ENCODE results near the gene MSRB1. TPM values are rescaled to one million over a fixed set of nuclear protein-coding genes. Genes with fewer than 3 reads are reported as not detected.

Gene MSRB1
- total and polyA plus RNA-seq, 2 donors (not counting 1 experiment from before 2014, with no cell fraction given): 7.1 to 21.4 TPM

GRCh38 chr16:1929105-1929504 lies 13.9 kb downstream of the MSRB1 start:
- peak in 1 of 2 donors; percentile 3 for DNase-seq (ENCODE audit: low read depth in 2 of 2)
- Histone ChIP-seq H3K9me3 (ENCODE audit: control insufficient read depth, insufficient read depth, low read depth, low read length) (no peaks in the 10 kb centered on the region), H3K36me3 (ENCODE audit: control insufficient read depth, insufficient read depth, low read length) (no peaks in the 10 kb centered on the region), H2AFZ (ENCODE audit: low read length) (peak overlapping the region; percentile 65), H3K79me2 (ENCODE audit: control insufficient read depth, insufficient read depth, low read length) (no peaks in the 10 kb centered on the region), H3K9ac (ENCODE audit: insufficient read depth, low read length) (peak overlapping the region; percentile 46), H3K4me1 (ENCODE audit: control insufficient read depth, extremely low read depth, insufficient read depth, low read length) (no peaks in the 10 kb centered on the region), H3K4me3 (replicated peaks in 1 of 4; ENCODE audit: control extremely low read depth in 1 of 4, insufficient read depth in 1 of 4, low read depth in 3 of 4, low read length in 4 of 4) (peak overlapping the region; percentile 3 to 58 (median 31)), H3K27ac (ENCODE audit: insufficient read depth, low read length) (no peak overlapping the region), H4K20me1 (ENCODE audit: control insufficient read depth, extremely low read depth, insufficient read depth, low read length) (no peaks in the 10 kb centered on the region), H3K4me2 (ENCODE audit: extremely low read depth, insufficient read depth, low read length) (peak overlapping the region; percentile 48), H3K27me3 (ENCODE audit: control insufficient read depth, insufficient read depth, low read length) (peaks cover 7% of the 10 kb centered on the region)
- TF ChIP-seq CTCF (conservative IDR thresholded peaks at IDR 0.05 in 1 of 2, IDR thresholded peaks at IDR 0.05 in 1 of 2; ENCODE audit: low read depth in 1 of 2, low read length in 2 of 2): no peak
- TF ChIP-seq EZH2 (IDR thresholded peaks at IDR 0.05; ENCODE audit: low read length, missing control alignments): no peak

DNA sequence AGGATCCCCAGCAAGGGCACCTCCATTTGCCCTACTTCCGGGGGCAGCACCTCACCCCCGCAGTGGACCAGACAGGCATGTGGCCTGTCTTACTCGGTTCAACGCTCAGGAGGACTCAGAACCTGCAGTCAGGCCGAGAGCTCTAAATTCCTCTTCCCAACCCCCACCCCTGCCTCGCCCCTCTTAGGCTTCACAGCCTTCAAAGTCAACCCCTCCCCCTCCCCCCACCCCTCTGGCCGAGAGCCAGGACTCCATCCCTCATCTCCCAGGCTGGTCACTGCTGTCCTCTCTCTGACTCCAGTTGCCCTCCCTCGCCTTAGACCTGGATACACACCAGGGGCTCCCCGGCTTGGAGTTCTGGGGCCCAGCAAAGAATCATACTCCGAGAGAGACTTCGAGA lies 16.7 kb downstream of the MSRB1 start:
- no peak overlapping the region for H2AFZ ChIP-seq (ENCODE audit: low read length)
- H4K20me1 ChIP-seq (ENCODE audit: control insufficient read depth, extremely low read depth, insufficient read depth, low read length): no peaks in the 10 kb centered on the region
- H3K4me2 ChIP-seq (ENCODE audit: extremely low read depth, insufficient read depth, low read length): no peak overlapping the region
- peaks cover 19% of the 10 kb centered on the region for H3K27me3 ChIP-seq (ENCODE audit: control insufficient read depth, insufficient read depth, low read length)
- TF ChIP-seq EZH2 (IDR thresholded peaks at IDR 0.05; ENCODE audit: low read length, missing control alignments) (no peak), CTCF (conservative IDR thresholded peaks at IDR 0.05 in 1 of 2, IDR thresholded peaks at IDR 0.05 in 1 of 2; ENCODE audit: low read depth in 1 of 2, low read length in 2 of 2) (no peak)
- peaks cover 4% of the 10 kb centered on the region for H3K4me1 ChIP-seq (ENCODE audit: control insufficient read depth, extremely low read depth, insufficient read depth, low read length)
- DNase-seq (ENCODE audit: low read depth in 2 of 2): no peak
- H3K4me3 ChIP-seq (replicated peaks in 1 of 4; ENCODE audit: control extremely low read depth in 1 of 4, insufficient read depth in 1 of 4, low read depth in 3 of 4, low read length in 4 of 4): no peak overlapping the region
- no peaks in the 10 kb centered on the region for H3K9me3 ChIP-seq (ENCODE audit: control insufficient read depth, insufficient read depth, low read depth, low read length)
- H3K27ac ChIP-seq (ENCODE audit: insufficient read depth, low read length): no peak overlapping the region
- H3K36me3 ChIP-seq (ENCODE audit: control insufficient read depth, insufficient read depth, low read length): no peaks in the 10 kb centered on the region
- H3K9ac ChIP-seq (ENCODE audit: insufficient read depth, low read length): no peak overlapping the region
- H3K79me2 ChIP-seq (ENCODE audit: control insufficient read depth, insufficient read depth, low read length): no peaks in the 10 kb centered on the region

GRCh38 chr16:1924095-1924494 lies 18.9 kb downstream of the MSRB1 start:
- no peak overlapping the region for H3K4me3 ChIP-seq (replicated peaks in 1 of 4; ENCODE audit: control extremely low read depth in 1 of 4, insufficient read depth in 1 of 4, low read depth in 3 of 4, low read length in 4 of 4)

More at GRCh38 chr16:1924095-1924494, 18.9 kb downstream of the MSRB1 start:
- H2AFZ ChIP-seq (ENCODE audit: low read length): no peak overlapping the region
- no peak overlapping the region for H3K4me2 ChIP-seq (ENCODE audit: extremely low read depth, insufficient read depth, low read length)
- H3K27ac ChIP-seq (ENCODE audit: insufficient read depth, low read length): no peak overlapping the region
- TF ChIP-seq EZH2 (IDR thresholded peaks at IDR 0.05; ENCODE audit: low read length, missing control alignments): no peak
- no peak for TF ChIP-seq CTCF (conservative IDR thresholded peaks at IDR 0.05 in 1 of 2, IDR thresholded peaks at IDR 0.05 in 1 of 2; ENCODE audit: low read depth in 1 of 2, low read length in 2 of 2)
- H3K36me3 ChIP-seq (ENCODE audit: control insufficient read depth, insufficient read depth, low read length): no peaks in the 10 kb centered on the region
- H3K79me2 ChIP-seq (ENCODE audit: control insufficient read depth, insufficient read depth, low read length): no peaks in the 10 kb centered on the region
- H3K9ac ChIP-seq (ENCODE audit: insufficient read depth, low read length): no peak overlapping the region
- no peaks in the 10 kb centered on the region for H4K20me1 ChIP-seq (ENCODE audit: control insufficient read depth, extremely low read depth, insufficient read depth, low read length)
- H3K4me1 ChIP-seq (ENCODE audit: control insufficient read depth, extremely low read depth, insufficient read depth, low read length): peaks cover 4% of the 10 kb centered on the region
- DNase-seq (ENCODE audit: low read depth in 2 of 2): no peak
- peaks cover 35% of the 10 kb centered on the region for H3K27me3 ChIP-seq (ENCODE audit: control insufficient read depth, insufficient read depth, low read length)
- H3K9me3 ChIP-seq (ENCODE audit: control insufficient read depth, insufficient read depth, low read depth, low read length): no peaks in the 10 kb centered on the region
